Stimulated activated CD4-positive, alpha-beta T cell treated with anti-CD3 and anti-CD28 coated beads, TNF-alpha, amount 100 ng/mL, for 4 hours (primary cell): Measurements from ENCODE around the gene ARHGAP42.
"Not testable (repeated sequence)": the region's sequence is repeated elsewhere in the genome, so short reads cannot be mapped to it uniquely, and the experiment has no call there.

Experiments
- DNase-seq, 3 experiments: peaks; one replicate each; pipeline ENCODE4 v3.0.0-alpha.2; 2020; ENCODE audit warnings: low read depth in 3 of 3

Gene ARHGAP42

GRCh38 chr11:100719809-100720221, 32.7 kb downstream of the ARHGAP42 start:
- DNase-seq = no peak

- no peak for DNase-seq
Measured at GRCh38 chr11:100726680-100727079, 39.6 kb downstream of the ARHGAP42 start.

- no peak for DNase-seq
Measured at GRCh38 chr11:100727410-100727809, 40.3 kb downstream of the ARHGAP42 start.

- DNase-seq = no peak
Measured at GRCh38 chr11:100730266-100730665, 43.2 kb downstream of the ARHGAP42 start.

- DNase-seq = no peak
Measured at GRCh38 chr11:100731471-100731870, 44.4 kb downstream of the ARHGAP42 start.

GRCh38 chr11:100732949-100733348, 45.9 kb downstream of the ARHGAP42 start:
- no peak for DNase-seq

- DNase-seq = no peak
Measured at GRCh38 chr11:100734743-100735527, 47.8 kb downstream of the ARHGAP42 start.

- DNase-seq = no peak
Measured at GRCh38 chr11:100735949-100736675, 49.0 kb downstream of the ARHGAP42 start.

GRCh38 chr11:100738701-100739270, 51.7 kb downstream of the ARHGAP42 start:
- DNase-seq = no peak

GRCh38 chr11:100739666-100740065, 52.6 kb downstream of the ARHGAP42 start:
- DNase-seq = no peak

- DNase-seq = no peak
Measured at GRCh38 chr11:100740440-100740839, 53.4 kb downstream of the ARHGAP42 start.

GRCh38 chr11:100741866-100742625, 55.0 kb downstream of the ARHGAP42 start:
- no peak for DNase-seq

- no peak for DNase-seq
Measured at GRCh38 chr11:100746448-100746847, 59.4 kb downstream of the ARHGAP42 start.

- DNase-seq = no peak
Measured at GRCh38 chr11:100748153-100748552, 61.1 kb downstream of the ARHGAP42 start.

- DNase-seq = not testable (repeated sequence)
Measured at GRCh38 chr11:100749887-100750565, 62.9 kb downstream of the ARHGAP42 start.

- DNase-seq = not testable (repeated sequence)
Measured at GRCh38 chr11:100750566-100750891, 63.4 kb downstream of the ARHGAP42 start.

- no peak for DNase-seq
Measured at GRCh38 chr11:100752371-100753171, 65.5 kb downstream of the ARHGAP42 start.

- DNase-seq = no peak
Measured at GRCh38 chr11:100753172-100753543, 66.1 kb downstream of the ARHGAP42 start.

GRCh38 chr11:100753571-100753970, 66.5 kb downstream of the ARHGAP42 start:
- no peak for DNase-seq

GRCh38 chr11:100756559-100756958, 69.5 kb downstream of the ARHGAP42 start:
- DNase-seq = no peak

- no peak for DNase-seq
Measured at GRCh38 chr11:100757646-100758045, 70.6 kb downstream of the ARHGAP42 start.
